Measurements from ENCODE around the gene CEP41.

CEP41 gene, protein sequence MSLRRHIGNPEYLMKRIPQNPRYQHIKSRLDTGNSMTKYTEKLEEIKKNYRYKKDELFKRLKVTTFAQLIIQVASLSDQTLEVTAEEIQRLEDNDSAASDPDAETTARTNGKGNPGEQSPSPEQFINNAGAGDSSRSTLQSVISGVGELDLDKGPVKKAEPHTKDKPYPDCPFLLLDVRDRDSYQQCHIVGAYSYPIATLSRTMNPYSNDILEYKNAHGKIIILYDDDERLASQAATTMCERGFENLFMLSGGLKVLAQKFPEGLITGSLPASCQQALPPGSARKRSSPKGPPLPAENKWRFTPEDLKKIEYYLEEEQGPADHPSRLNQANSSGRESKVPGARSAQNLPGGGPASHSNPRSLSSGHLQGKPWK
- 9.0 to 11.9 reads per million in 2 donors for total RNA-seq

DNA sequence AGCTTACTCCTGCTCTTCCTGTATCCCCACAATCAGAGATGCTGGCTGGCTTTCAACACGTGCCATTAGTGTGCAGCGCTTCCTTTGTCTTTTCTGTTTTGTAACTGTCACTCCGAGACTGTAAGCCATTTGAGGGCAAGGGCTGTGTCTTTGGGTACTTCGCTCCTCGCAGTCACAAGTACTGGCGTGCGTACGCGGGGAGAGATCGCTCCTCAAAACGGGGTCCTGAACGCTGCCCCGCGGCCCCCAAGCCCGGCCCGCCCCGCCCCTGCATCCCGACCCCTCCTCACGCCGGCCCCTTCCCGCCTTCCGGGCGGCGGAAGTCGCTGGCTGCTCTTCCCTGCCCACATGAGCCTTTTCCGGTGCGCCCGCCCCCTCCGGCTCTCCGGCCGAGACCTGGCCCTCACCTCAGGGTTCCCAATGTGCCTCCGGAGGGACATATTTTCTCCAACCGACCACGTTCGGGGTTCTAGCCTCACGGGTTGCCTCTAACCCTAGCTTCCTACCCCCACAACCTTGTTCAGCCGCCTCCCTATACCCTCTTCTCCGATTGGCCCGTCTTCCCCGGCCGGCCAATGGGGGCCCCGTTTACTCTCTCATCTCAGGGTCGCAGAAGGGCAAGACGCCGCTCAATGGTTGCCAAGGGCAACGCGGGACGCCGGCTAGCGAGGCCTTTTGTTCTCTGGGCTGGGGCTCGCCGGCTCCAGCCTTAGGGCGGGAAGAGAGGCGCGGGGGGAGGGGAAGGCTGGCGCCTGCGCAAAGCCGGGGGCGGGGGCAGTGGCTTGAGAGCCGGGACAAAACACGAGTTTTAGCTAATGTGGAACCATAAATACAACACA, at the start of gene CEP41:
CEP41 (minus strand) TSS at position 490 of the 839 bp plus-strand sequence; CDS start at position 440, 50 bp downstream.
- DNase-seq = peak; percentile 80

DNA sequence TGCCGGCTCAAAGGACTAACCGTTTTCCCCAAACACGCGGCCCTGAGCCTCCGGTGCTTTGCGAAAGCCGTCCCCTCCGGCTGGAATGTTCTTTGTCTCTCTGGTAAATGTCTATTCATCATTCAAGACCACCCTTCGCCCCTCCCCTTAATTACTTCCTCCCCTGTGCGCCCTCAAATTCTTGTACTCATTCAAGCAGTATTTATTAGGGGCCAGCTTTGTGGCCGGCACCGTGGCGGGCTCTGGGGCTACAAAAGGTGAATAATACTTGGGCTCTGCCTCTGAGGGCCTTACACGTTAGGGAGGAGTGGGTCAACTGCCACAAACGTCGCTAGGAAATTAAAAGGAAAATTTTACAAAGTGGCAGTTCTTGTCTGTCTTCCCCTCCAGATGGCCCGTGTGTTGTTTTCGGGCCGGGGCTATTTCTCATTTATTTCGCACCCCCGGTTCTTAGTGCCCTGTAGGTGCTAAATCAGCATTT, 49.5 kb upstream of the CEP41 start:
- no peak for DNase-seq

- DNase-seq = no peak
These were observed 48.5 kb upstream of the CEP41 start for GRCh38 chr7:130489140-130489983.

- no peak for DNase-seq
These were observed 47.8 kb upstream of the CEP41 start for GRCh38 chr7:130488392-130489139.

GRCh38 chr7:130486954-130487436, 46.2 kb upstream of the CEP41 start:
- DNase-seq = no peak

DNA sequence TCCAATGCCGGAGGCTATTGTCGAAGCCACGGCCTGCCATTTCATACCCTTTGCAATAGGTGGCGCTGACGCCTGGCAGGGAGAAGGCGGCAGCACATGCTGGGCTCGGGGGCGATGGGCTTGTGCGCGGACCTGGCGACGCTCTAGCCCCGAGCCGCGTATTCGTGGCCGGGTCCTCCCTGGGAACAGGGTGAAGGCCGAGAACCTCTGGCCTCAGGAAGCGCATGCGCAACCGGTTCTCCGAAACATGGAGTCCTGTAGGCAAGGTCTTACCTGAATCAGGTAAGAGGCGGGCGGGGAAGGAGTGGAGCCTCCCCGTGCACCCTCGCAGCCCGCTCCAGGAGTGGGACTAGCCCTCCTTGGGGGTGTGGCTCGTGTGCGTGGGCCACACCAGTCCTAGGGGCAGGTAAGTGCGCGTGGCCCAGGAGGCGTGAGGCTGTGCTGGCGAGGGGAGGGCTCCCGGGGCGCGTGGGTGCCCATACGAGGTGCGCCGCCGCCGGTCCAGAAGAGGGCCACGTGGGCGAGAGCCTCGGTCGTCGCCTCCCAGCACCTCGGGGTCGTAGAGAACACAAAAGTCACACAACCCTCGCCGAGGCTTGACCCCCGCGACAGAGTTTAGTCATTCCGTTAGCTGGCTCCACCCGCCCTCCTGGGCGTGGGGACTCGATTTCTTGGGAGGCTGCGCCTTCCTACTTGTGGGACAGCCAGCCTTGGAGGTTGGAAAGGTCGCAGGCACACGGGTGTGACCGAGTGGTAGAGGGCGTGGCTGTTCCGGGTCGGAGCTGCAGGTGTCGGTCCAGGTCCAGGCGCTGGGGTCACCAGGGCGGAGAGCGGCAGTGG, 45.5 kb upstream of the CEP41 start:
- DNase-seq = peak; percentile 22

GRCh38 chr7:130485734-130486113, 44.9 kb upstream of the CEP41 start:
- no peak for DNase-seq

DNA sequence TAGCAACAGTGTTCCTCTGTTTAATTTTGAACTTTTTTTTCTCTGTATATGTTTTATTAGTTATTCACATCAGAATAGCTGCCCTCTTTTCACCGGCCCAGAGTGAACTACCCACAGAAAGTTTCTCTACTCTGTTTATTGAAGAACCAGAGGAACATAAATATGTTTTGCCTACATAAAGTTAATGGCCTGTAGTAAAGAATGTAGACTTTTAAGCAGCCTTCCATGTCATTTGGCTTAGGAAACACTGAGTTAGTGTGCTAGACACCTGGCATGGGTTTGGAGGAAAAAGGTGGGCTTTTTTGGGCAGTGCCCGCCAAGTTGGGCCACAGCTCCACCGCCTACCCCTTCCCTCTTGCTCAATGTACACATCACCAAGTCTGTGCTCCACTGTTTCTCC, 42.2 kb upstream of the CEP41 start:
- DNase-seq = no peak

GRCh38 chr7:130481898-130482297, 41.1 kb upstream of the CEP41 start:
- DNase-seq = no peak

DNA sequence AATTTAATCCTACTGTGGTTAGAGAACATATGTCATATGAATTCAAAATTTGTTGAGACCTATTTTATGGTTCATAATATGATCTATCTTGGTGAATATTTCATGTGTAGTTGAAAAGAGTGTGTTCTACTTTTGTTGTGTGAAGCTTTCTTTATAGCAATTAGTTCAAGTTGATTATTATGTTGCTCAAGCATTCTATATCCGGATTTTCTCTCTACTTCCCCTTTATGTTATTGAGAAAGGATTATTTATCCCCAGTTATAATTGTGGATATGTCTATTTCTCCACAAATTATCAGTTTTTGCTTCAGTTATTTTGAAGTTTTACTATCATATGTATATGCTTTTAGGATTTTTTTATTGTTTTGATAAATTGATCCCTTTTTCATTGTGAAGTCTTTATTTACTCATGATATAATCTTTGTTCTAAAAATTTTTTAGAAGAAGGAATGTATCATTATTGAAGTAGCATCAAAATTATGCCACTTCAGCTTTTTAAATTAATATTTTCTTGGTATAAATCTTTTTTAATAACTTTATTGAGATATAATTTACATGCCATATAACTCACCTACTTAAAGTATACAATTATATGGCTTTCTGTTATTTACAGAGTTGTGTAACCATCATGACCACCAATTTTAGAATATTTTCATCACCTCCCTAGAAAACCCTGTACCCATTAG, 39.0 kb upstream of the CEP41 start:
- DNase-seq = no peak

DNA sequence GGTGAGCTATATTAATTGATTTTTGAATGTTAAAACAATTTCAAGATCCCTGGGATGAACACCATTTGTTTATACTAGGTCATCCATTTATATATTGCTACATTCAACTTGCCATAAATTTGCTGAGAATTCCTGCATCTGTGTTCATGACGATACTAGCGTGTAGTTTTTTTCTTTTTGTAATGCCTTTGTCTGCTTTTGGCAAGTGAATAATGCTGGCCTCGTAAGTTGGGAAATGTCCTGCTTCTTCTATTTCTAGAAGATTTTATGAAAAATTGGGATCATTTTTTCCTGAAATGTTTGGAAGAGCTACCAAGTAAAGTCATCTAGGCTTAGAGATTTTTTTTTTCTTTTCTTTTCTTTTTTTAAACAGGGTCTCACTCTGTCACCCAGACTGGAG, 38.2 kb upstream of the CEP41 start:
- no peak for DNase-seq

GRCh38 chr7:130476297-130477150, 35.7 kb upstream of the CEP41 start:
- DNase-seq = no peak

GRCh38 chr7:130475776-130476175, 35.0 kb upstream of the CEP41 start:
- DNase-seq = no peak

DNA sequence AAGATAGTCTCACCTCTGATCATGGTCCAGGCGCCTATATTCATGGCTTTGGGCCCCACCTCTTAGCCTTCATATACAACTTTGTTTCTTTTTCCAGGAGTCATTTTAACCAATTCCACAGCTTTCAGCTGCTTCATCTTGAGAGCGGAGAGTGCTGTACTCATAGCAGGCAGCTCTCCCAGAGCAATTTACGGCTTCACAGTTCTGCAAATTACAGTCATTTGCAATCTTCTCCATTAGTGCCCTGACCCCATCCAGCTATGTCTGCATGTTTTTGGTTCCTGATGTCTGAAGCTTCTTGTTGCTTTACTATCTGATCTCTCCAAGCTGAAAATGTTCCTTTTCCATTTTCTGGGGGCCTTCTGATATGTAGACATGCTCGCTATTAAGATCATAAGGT, 33.1 kb upstream of the CEP41 start:
- DNase-seq = no peak

DNA sequence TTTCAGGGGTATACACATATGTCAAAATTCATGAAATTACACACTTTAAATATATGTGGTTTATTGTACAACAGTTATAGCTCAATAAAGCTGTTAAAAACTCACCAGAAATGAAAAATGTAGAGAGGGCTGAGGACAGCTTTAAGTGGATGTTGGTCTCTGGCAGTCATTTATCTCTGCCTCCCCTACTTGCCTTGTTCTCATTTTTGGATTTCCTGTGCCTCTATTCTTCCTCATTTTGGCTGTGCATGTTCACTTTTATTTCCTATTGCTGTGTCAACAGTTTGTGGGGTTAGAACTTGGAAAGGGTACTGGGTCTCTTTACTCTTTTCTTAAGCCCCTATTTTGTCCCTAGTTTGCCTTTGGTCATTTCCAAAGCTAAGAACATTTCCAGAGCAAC, 32.5 kb upstream of the CEP41 start:
- DNase-seq = no peak

DNA sequence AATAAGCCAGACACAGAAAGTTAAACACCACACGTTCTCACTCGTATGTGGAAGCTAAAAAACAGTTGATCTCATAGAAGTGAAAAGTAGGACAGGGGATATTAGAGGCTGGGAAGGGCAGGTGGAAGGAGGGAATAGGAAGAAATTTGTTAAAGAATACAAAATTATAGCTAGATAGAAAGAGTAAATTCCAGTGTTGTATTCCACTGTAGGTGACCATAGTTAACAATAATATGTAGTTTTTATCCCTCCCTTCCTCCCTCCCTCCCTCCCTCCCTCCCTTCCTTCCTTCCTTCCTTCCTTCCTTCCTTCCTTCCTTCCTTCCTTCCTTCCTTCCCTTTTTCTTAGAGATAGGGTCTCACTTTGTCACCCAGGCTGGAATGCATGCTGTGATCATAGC, 31.2 kb upstream of the CEP41 start:
- no peak for DNase-seq

DNA sequence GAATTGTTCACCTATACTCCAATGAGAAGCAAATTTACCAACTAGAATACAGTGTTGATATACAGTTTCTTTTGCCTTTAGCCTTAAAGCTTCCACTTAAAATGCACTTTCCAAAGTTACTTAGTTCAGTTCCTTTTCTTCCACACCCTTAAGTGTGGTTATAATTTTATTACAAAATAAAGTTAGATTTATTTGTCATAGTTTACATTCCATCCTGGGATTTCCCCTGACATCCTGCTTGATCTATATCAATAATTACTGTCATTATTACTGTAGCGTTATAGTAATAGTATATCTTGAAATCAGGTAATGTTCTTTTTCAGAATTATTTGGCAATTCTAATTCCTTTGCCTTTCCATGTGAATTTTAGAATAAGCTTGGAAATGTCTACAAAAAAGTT, 27.8 kb upstream of the CEP41 start:
- DNase-seq = no peak

GRCh38 chr7:130463553-130464434, 23.0 kb upstream of the CEP41 start:
- DNase-seq = no peak
